ENCODE data around the gene PNCK.
"Not testable (repeated sequence)": the region's sequence is repeated elsewhere in the genome, so short reads cannot be mapped to it uniquely, and the experiment has no call there.

Gene PNCK

GRCh38 chrX:153684467-153685155 lies 11.0 kb upstream of the PNCK start:
- no peak for DNase-seq (ENCODE audit: low read depth)
- in situ Hi-C loops (cut with HindIII; ENCODE audit: low sequenced_read_pairs): no loop called here
- no peak for TF ChIP-seq CTCF (IDR thresholded peaks at IDR 0.05; ENCODE audit: low read depth, low read length, missing control alignments)
- H3K4me3 ChIP-seq (ENCODE audit: low read depth, low read length): no peak overlapping the region

GRCh38 chrX:153683486-153683885 lies 9.9 kb upstream of the PNCK start:
- H3K4me3 ChIP-seq (ENCODE audit: low read depth, low read length); in situ Hi-C loops (cut with HindIII; ENCODE audit: low sequenced_read_pairs); DNase-seq (ENCODE audit: low read depth): not testable (repeated sequence)

- H3K4me3 ChIP-seq (ENCODE audit: low read depth, low read length): no peak overlapping the region
- DNase-seq (ENCODE audit: low read depth): no peak
- in situ Hi-C loops (cut with HindIII; ENCODE audit: low sequenced_read_pairs): no loop called here
- no peak for TF ChIP-seq CTCF (IDR thresholded peaks at IDR 0.05; ENCODE audit: low read depth, low read length, missing control alignments)
These were observed 7.6 kb upstream of the PNCK start for GRCh38 chrX:153681175-153681574.

- H3K4me3 ChIP-seq (ENCODE audit: low read depth, low read length): no peak overlapping the region
- DNase-seq (ENCODE audit: low read depth): no peak
- in situ Hi-C loops (cut with HindIII; ENCODE audit: low sequenced_read_pairs): no loop called here
- no peak for TF ChIP-seq CTCF (IDR thresholded peaks at IDR 0.05; ENCODE audit: low read depth, low read length, missing control alignments)
These were observed 722 bp upstream of the PNCK start for GRCh38 chrX:153674219-153674851.

DNA sequence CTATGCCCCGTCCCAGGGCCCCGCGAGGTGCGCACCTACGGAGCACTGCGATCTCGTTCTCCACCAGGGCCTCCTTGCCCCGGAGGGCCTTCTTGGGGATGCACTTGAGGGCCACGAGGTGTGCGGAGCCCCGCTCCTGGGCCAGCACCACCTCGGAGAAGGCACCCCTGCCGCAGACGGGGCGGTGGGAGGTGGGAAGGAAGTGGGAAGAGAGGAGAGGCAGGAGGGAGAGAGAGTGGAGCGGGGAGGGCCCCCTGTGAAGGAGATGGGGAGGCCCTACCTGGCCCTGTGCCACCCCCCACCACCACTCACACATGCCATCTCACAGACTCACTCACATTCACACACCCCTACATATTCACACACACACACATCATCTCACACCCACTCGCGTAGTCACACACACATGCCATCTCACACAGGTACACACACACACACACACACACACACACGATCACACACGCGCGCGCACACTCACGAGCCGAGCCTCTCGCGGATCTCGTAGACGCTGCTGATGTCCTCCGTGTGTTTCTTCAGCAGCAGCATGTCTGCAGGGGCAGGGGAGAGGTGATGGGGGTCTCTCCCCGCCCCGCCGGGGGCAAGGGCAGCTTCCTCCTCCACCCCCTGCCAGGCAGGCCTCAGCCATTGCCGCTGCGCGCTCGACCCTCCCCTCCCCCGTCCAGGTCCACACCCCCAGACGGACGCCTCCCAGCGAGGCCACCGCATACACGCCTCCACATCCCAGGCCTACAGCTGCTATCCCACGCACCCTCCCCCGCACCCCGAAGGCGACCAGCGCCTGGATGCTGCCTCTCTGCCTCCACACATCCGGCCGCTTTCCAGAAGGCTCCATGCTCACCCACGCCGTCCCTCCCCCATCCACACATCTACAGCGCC lies 834 bp downstream of the PNCK start:
- TF ChIP-seq CTCF (IDR thresholded peaks at IDR 0.05; ENCODE audit: low read depth, low read length, missing control alignments): no peak
- no peak for DNase-seq (ENCODE audit: low read depth)
- in situ Hi-C loops (cut with HindIII; ENCODE audit: low sequenced_read_pairs): no loop called here
- no peak overlapping the region for H3K4me3 ChIP-seq (ENCODE audit: low read depth, low read length)

DNA sequence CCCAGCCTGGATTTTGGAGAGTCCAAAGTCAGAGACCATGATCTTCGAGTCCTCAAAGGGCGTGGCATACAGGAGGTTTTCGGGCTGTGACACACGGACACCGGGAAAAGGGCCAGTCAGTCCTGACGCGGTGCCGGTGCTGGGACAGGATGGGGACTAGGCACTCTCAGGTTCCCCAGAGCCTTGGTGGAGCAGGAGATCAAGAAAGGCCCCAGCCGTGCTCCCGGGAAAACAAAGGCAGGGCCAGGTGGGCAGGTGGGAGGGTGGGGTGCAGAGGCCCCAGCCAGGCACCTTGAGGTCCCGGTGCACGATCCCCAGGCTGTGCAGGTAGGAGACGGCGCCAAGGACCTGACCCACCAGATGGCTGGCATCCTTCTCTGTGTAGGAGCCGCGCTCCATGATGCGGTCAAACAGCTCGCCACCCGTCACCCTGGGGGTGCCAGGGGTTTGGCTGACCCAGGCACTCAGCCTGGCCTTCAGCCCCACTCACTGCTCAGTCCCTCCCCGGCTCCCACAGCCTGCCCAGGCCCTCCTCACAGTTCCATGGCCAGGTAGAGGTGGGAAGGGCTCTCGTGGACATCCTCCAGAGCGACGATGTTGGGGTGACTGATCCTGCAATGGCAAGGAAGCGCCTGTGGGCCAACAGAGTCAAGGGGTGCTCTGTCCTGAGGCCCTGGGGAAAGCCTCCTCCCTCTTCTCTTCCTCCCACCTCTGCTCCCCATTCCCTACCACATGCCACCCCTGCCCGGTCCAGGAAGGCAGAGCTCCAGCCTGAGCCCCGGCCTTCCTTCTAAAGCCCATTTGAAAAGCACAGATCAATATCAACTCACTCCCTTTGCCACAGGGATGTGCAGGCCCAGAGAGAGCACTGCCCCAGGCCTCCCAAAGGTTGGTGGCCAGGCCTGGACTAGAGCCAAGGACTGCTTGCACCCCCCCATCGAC lies 1.8 kb downstream of the PNCK start:
- H3K4me3 ChIP-seq (ENCODE audit: low read depth, low read length): no peak overlapping the region
- DNase-seq (ENCODE audit: low read depth): no peak
- no peak for TF ChIP-seq CTCF (IDR thresholded peaks at IDR 0.05; ENCODE audit: low read depth, low read length, missing control alignments)
- in situ Hi-C loops (cut with HindIII; ENCODE audit: low sequenced_read_pairs): no loop called here
